Mononuclear cell (primary cell): ENCODE data around the gene SPEM3. TPM values are rescaled to one million over a fixed set of nuclear protein-coding genes. Genes with fewer than 3 reads are reported as not detected.

Source experiments
- H3K27me3 ChIP-seq: 2 replicates; pipeline ENCODE4 v1.6.0; 2011; ENCODE audit warnings: low read length, control low read depth; ENCODE audit not compliant: insufficient read depth
- H3K4me1 ChIP-seq: 2 replicates; pipeline ENCODE4 v1.5.1; 2011; ENCODE audit warnings: mild to moderate bottlenecking, low read length, control low read depth; ENCODE audit not compliant: insufficient read depth
- H3K4me3 ChIP-seq: 2 replicates; pipeline ENCODE4 v1.5.1; 2011; ENCODE audit warnings: mild to moderate bottlenecking, low read length, moderate library complexity
- H3K9me3 ChIP-seq: 2 replicates; pipeline ENCODE4 v1.5.1; 2011; ENCODE audit warnings: low read depth, mild to moderate bottlenecking, control low read depth, low read length
- total RNA-seq: library from RNA; depleted of rRNA; stranded (reverse); fragments of >200 nt; gene quantifications from one replicate; pipeline ENCODE4 v1.2.3, GENCODE V29; 2012

The SPEM3 gene
- total RNA-seq, 1 donor: under 0.01 TPM

DNA sequence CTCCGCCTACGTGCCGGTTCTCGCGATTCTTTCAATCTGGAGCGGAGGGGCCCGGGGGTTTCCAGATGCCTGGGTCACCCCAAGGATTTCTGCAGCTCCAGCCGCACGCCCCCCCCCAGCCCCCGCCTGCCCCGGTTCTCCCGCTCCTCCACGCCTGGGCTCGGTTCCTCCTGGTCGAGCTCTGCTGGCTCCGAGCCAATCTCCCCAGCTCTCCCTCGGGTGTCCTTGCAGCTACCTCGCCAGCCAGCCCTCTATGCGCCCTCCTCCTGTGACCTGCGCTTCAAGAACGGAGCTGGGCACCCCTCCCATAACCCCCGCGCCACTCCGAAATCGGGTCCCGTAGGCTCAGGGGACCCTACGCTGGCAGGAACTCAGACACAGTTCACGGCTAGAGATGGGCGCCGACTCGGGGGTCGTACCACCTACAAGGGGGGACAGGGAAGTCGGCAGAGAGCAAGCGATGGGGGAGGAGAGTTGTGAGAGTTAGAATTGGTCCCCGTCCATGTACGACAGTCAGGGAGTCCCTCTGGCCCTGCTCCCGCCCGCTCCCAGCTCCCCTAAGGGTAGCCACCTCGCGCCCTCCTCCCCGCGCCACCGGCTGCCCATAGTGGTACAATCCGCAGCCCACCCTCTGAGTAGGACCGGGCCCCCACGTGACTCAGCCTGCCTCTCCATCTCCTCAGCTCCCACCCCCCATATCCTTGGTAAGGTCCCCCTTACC is 11.6 kb downstream of the SPEM3 start:
- Histone ChIP-seq H3K27me3 (peaks cover 51% of the 10 kb centered on the region), H3K9me3 (no peaks in the 10 kb centered on the region), H3K4me1 (peaks cover 59% of the 10 kb centered on the region), H3K4me3 (no peak overlapping the region)

DNA sequence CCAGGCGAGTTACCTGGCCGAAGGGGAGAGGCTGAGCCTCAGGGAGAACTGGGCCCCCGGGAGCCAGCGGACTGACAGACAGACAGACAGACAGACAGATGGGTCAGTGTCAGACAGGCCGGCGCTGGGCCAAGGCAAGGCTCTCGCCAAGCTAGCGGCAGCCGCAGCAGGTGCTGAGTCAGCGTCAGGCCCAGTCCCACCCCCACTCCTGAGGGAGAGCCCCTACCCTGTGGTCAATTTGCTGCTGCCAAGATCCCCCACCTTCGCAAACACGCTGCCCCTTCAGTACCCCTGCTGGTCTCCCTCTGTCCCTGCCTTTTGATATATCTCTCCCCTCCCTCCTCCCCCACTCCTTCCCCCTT is 12.2 kb downstream of the SPEM3 start:
- Histone ChIP-seq H3K9me3 (no peaks in the 10 kb centered on the region), H3K4me1 (peaks cover 64% of the 10 kb centered on the region), H3K4me3 (no peak overlapping the region), H3K27me3 (peaks cover 56% of the 10 kb centered on the region)

DNA sequence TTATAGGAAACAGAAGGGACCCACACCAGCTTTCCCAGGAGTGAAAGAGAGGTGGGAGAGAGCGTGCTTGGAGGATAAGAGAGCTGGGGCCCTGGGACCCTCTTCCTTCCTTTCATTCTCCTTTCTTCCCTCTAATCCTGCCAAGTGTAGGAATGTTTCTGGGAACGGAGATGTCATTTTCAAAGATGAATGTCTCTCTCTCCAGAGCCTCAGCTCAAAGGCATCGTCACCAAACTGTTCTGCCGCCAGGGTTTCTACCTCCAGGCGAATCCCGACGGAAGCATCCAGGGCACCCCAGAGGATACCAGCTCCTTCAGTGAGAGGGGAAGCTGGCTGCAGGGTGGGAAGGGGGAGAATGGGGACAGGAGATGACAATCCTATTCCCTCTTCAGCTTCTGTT is 12.6 kb downstream of the SPEM3 start:
- peaks cover 60% of the 10 kb centered on the region for H3K27me3 ChIP-seq
- no peaks in the 10 kb centered on the region for H3K9me3 ChIP-seq
- peaks cover 65% of the 10 kb centered on the region for H3K4me1 ChIP-seq
- no peak overlapping the region for H3K4me3 ChIP-seq

DNA sequence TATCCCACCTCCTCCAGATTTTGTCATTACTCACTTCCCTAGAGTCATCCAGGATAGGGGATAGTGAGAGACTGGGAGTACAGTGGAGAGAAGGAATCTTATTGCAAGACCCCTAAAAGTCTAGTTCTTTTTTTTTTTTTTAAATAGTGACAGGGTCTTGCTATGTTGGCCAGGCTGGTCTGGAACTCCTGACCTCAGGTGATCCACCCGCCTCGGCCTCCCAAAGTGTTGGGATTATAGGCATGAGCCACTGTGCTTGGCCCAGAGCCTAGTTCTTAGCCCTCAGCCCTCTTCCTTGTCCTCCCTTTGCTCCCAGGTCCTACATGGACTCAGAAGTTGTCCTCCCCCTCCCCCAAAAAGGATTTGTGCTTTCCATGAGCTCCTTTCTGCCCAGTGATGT is 13.5 kb downstream of the SPEM3 start:
- Histone ChIP-seq H3K9me3 (no peaks in the 10 kb centered on the region), H3K27me3 (peaks cover 67% of the 10 kb centered on the region), H3K4me1 (peaks cover 61% of the 10 kb centered on the region)

DNA sequence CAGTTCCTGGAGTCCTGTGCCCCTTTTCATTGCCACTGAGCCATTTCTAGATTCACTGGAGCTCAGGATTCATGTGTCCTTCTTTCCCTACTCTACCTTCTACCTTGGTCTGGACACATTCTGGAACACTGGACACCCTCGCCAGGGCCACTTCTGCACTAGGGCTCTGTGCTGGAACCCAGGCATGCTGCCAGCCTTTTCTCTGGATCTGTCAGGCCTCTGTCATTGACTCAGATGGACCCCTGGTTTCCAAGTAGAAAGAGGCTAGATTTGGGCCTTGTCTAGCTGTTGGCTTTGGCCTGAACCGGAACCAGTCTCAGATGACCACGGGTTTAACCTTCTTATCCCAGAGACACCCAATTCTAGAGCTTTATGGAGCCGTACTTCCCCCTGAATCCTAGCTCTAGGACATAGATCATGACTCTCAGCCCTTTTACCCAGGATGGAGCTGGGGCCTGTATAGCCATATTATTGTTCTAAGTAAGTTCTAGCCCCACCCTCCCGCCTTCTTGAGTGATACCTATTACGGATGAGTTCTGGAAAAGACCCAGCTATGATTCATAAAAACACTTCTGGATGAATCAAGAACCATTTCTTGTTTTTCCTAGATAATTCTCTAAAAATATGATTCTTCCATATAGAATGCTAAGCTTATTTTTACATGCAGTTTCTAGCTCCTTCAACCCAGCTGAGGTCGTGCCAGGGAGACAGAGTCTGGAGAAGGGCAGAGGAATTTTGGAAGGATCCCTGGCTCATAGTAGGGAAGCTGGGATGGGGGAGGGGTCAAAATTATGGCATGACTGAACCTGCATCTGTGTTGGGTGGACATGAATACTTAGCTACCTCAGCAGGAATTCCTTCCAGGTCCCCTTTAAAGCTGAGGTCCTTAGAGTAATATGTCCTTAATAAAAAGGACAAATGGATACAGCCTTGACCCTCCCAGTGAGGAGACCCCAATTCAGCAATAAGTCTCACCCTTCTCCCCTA is 15.1 kb downstream of the SPEM3 start:
- Histone ChIP-seq H3K4me1 (peaks cover 45% of the 10 kb centered on the region), H3K9me3 (no peaks in the 10 kb centered on the region), H3K4me3 (no peak overlapping the region), H3K27me3 (peaks cover 72% of the 10 kb centered on the region)

More for the DNA sequence above, 13.5 kb downstream of the SPEM3 start:
- H3K4me3 ChIP-seq: no peak overlapping the region

DNA sequence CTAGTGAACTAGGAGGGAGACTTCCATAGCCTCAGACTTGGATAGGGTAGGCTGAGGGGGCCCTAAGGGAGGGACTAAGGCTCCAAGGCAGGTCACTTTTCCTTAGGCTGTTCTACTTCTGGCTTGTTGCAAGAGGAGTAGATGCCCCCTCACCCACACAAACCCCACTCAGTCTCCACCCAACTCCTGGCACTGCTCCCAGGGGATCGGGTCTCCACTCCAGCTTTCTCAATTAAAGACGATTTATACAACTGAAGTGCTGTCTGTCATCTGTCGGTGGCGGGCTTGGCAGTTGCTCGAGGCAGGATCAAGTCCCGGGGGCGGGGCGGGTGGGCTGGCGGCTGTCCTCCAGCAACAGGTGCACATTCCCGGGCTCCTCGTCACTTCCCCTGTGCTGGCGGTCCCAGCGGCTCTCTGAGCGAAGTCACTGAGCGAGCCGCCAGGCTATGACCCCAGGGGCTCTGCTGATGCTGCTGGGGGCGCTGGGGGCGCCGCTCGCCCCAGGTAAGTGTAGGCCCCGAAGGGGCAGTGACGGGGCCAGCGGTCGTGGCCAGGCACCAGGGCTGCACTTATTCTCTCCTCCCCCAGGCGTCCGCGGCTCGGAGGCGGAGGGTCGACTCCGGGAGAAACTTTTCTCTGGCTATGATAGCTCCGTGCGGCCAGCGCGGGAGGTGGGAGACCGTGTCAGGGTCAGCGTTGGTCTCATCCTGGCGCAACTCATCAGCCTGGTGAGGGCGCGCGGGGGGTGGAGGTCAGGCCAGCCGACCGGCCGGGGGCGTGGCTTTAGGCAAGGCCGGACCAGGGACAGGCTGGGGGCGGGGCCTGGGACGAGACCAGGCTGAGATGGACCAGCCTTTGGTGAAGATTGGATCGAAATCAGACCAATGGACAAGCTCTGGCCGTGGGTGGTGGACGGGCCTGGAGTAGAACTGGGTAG is 16.3 kb downstream of the SPEM3 start, which contains the start of gene CHRNB1:
TSS of gene CHRNB1 (plus strand) at position 380 of the 937 bp plus-strand sequence. CDS start at position 447, 67 bp downstream.
- no peaks in the 10 kb centered on the region for H3K9me3 ChIP-seq
- H3K27me3 ChIP-seq: peaks cover 62% of the 10 kb centered on the region
- H3K4me1 ChIP-seq: peaks cover 34% of the 10 kb centered on the region
- H3K4me3 ChIP-seq: no peak within 1 kb of the TSS

DNA sequence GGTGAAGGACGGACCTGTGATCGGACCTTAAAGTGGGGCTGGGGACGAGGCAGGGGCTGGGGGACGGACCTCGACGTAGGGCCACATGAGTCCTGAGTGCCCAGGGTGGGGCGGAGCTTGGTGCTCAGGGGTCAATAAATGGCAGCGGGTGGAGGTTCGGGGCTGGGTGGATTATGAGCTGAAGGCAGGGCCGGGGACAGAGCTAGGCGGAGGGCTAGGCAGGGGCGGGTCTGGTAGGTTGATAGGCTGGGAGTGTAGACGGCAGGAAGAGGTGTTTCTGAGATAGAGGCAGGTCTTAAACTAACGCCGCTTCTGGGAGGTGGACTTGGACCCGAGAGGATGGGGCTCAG is 16.9 kb downstream of the SPEM3 start:
- no peak overlapping the region for H3K4me3 ChIP-seq
- peaks cover 27% of the 10 kb centered on the region for H3K4me1 ChIP-seq
- peaks cover 57% of the 10 kb centered on the region for H3K27me3 ChIP-seq
- no peaks in the 10 kb centered on the region for H3K9me3 ChIP-seq

DNA sequence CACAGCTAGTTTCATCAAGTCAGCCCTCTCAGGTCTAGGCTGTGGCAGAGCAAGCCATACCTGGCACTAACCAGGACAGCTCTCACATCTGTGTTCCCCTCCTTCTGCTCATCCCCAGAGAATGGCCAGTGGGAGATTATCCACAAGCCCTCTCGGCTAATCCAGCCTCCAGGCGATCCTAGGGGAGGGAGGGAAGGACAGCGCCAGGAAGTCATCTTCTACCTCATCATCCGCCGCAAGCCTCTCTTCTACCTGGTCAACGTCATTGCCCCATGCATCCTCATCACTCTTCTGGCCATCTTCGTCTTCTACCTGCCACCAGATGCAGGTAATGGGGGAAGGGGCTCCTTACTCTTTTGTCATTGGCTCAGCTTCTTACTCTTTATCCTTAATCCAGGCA is 19.8 kb downstream of the SPEM3 start:
- Histone ChIP-seq H3K4me3 (no peak overlapping the region), H3K27me3 (peaks cover 39% of the 10 kb centered on the region), H3K9me3 (no peaks in the 10 kb centered on the region), H3K4me1 (peaks cover 23% of the 10 kb centered on the region)

DNA sequence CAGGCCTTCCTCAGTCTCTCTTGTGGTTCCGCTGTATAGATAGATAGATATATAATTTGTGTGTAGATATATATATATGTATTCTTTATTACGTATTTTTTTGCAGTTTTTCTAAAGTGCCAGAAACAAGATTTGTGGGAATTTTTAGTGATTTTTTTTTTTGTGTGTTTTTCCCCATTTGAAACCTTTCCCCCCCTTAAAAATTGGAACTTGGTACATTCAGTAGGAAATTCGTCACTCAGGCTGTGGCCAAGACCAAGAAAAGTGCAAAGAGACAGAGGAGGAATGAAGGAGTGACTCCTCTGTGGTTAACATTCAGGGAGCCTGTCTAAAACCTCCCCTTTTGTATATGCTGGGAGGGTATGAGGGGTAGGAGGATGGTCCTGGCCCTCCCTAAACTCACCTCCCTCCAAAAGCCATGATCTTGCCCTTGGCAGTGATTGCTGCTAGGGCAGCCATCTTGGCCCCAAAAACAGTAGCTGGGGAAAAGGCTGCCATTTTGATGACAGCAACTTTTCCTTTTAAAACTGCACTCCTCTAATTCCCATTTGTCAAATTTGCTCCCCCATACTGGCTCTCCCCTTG is 31.4 kb downstream of the SPEM3 start:
- H3K4me1 ChIP-seq: peaks cover 10% of the 10 kb centered on the region
- no peaks in the 10 kb centered on the region for H3K9me3 ChIP-seq
- no peaks in the 10 kb centered on the region for H3K27me3 ChIP-seq
- no peak overlapping the region for H3K4me3 ChIP-seq

DNA sequence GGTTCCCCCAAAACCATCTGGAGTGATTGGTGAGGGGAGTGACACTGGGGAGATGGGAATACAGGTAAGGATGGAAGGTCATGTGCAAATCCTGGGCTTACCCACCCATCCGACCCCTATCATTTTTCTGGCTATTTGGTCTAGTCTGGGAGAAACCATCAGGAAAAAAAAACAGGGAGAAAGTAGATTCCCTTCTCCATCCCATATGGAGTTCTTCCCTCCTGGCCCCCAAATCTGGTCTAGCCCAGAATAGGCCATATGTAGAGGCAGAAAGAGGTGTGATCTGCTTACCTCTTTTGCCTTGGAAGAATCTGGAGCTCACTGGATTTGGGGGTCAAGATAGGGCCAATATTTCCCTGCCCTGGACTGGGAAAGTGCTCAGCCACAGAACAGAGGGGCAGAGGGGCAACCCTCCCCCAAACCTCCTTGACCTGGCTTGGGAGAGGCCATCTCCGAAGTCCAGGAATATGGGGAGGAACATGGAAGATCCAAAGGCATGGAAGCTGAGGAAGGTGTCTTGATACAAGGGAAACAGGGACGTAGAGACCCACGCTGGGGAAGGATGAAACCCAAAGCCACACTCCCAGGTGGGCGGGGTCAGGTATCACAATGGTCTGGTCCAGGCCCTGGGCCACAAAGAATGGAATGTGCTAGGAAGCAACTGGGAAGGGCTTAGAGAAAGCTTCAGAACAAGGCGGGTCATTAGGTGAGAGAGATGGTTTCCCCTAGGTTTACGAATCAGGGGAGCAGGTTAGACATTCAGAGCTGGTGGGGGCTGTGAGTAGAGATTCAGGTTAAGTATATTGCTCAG is 32.4 kb downstream of the SPEM3 start:
- no peak overlapping the region for H3K4me3 ChIP-seq
- peaks cover 8% of the 10 kb centered on the region for H3K4me1 ChIP-seq
- H3K9me3 ChIP-seq: no peaks in the 10 kb centered on the region
- no peaks in the 10 kb centered on the region for H3K27me3 ChIP-seq

DNA sequence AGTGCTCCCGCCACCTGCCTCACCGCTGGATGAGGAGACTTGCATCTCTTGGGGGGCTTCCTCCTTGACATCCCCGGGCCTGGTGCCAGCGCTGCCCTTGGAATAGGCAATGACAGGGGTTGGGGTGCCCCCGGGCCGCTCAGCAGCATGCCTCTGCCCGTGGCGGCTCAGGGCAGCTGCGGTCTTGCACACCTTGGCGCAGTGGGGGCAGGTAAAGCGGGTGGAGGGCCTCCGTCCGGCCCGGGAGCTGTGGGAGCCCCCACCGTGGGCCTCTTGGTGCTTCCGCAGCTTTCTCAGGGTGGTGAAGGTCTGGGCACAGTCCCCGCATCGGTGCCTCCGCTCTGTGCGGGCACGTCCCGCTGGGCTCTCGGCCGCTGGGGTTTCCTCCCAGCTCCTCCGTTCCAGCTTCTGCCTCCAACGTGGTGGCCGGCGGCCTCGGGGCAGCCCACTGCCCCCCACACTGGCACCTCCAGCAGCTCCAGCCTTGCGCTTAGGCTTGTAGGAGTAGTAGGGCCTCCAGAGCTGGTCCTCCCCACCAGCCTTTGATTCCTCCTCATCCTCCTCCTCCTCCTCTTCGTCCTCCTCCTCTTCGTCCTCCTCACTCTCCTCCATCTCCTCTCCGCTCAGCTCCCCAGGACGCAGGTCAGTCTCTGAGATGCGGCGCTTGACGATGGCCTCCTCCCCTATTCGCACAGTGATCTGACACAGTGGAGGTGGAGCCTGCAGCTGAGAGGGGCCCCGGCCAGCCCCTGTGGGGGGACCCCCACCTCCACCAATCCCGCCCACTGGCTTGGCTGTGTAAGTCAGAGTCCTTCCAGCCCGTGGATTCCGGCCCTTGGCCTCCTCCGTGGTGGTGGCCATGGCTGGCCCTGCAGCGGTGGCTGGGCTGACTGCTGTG is 34.1 kb downstream of the SPEM3 start:
- Histone ChIP-seq H3K27me3 (no peaks in the 10 kb centered on the region), H3K4me1 (peaks cover 17% of the 10 kb centered on the region), H3K9me3 (no peaks in the 10 kb centered on the region), H3K4me3 (no peak overlapping the region)

DNA sequence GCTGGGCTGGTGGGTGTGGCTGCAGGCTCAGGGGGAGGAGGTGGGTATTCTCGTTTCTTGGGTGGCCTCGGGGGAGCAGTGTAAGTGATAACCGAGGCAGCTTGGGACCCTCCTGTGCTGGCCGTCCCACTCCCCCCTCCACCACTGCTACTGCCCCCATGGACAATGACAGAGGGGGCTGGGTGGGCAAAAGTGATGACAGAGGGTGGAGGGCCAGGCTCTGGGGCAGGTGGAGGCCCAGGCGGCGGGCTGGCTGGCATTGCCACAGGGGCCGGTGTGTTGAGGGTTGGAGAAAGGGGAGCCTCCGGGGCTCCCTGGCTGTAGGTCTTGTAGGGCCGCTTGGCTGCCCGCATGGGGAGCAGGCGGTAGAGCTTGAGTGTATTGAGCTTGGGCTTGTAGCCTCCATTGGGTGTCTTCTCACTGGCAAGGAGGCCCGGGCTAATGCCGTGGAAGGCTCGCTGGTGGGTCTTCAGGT is 34.8 kb downstream of the SPEM3 start:
- Histone ChIP-seq H3K9me3 (no peaks in the 10 kb centered on the region), H3K4me1 (peaks cover 19% of the 10 kb centered on the region), H3K27me3 (no peaks in the 10 kb centered on the region), H3K4me3 (no peak overlapping the region)

DNA sequence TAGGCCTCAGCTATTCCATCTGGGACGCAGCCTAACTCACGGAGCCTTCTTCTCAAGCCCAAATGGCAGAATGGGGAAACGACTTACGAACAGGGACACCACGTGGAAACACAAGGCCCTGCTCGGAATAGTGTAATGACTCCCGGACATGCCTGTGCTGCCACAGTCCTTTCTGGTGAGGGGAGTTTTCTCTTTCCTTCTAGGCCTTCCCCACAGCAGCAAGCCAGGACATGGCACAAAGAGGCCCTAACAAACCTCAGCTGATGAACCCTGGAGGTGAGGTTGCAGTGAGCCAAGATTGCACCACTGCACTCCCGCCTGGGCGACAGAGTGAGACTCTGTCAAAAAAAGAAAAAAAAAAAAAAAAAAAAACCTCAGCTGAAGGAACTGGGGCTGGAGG is 35.4 kb downstream of the SPEM3 start:
- no peaks in the 10 kb centered on the region for H3K27me3 ChIP-seq
- H3K4me3 ChIP-seq: no peak overlapping the region
- H3K4me1 ChIP-seq: peaks cover 19% of the 10 kb centered on the region
- no peaks in the 10 kb centered on the region for H3K9me3 ChIP-seq
